Brain microvascular endothelial cell (primary cell): ENCODE data around the gene SLC38A9.

Source experiments
- DNase-seq: peaks from one replicate; pipeline ENCODE4 v3.0.0-alpha.2; 2020
- H3K27ac ChIP-seq: fragments of 250-450 bp; sonication (Bioruptor Pico); 2 replicates; pipeline ENCODE4 v1.5.1; 2020; ENCODE audit warnings: mild to moderate bottlenecking, moderate library complexity
- H3K27me3 ChIP-seq: fragments of 250-450 bp; sonication (Bioruptor Pico); replicated peaks from 2 replicates; pipeline ENCODE4 v1.5.1; 2020; ENCODE audit warnings: mild to moderate bottlenecking
- H3K36me3 ChIP-seq: fragments of 250-450 bp; sonication (Bioruptor Pico); replicated peaks from 2 replicates; pipeline ENCODE4 v1.5.1; 2020; ENCODE audit warnings: mild to moderate bottlenecking
- H3K4me3 ChIP-seq: 2 replicates; pipeline ENCODE4 v1.5.1; 2011; ENCODE audit warnings: low read depth, mild to moderate bottlenecking, control low read depth, low read length, moderate library complexity
- in situ Hi-C: cut with HindIII; loops from 2 replicates; pipeline ENCODE4 v1.10.0; 2017; ENCODE audit warnings: low sequenced_read_pairs, low pct_ligation_motif_present
- TF ChIP-seq, protein P1 (sequence below): IDR thresholded peaks from 2 replicates; pipeline ENCODE4 v1.5.1; 2011; ENCODE audit warnings: low read depth, mild to moderate bottlenecking, moderate library complexity, low read length, control low read depth, inconsistent platforms; ENCODE audit errors: missing control alignments

The SLC38A9 gene

GRCh38 chr5:55582256-55582655, 129.9 kb downstream of the SLC38A9 start:
- no peak overlapping the region for H3K27ac ChIP-seq
- DNase-seq, result no peak
- TF ChIP-seq, protein P1, sequence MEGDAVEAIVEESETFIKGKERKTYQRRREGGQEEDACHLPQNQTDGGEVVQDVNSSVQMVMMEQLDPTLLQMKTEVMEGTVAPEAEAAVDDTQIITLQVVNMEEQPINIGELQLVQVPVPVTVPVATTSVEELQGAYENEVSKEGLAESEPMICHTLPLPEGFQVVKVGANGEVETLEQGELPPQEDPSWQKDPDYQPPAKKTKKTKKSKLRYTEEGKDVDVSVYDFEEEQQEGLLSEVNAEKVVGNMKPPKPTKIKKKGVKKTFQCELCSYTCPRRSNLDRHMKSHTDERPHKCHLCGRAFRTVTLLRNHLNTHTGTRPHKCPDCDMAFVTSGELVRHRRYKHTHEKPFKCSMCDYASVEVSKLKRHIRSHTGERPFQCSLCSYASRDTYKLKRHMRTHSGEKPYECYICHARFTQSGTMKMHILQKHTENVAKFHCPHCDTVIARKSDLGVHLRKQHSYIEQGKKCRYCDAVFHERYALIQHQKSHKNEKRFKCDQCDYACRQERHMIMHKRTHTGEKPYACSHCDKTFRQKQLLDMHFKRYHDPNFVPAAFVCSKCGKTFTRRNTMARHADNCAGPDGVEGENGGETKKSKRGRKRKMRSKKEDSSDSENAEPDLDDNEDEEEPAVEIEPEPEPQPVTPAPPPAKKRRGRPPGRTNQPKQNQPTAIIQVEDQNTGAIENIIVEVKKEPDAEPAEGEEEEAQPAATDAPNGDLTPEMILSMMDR, result no peak
- H3K4me3 ChIP-seq, result no peak overlapping the region
- H3K36me3 ChIP-seq, result no peaks in the 10 kb centered on the region
- no peaks in the 10 kb centered on the region for H3K27me3 ChIP-seq
- in situ Hi-C loops, result no loop called here

DNA sequence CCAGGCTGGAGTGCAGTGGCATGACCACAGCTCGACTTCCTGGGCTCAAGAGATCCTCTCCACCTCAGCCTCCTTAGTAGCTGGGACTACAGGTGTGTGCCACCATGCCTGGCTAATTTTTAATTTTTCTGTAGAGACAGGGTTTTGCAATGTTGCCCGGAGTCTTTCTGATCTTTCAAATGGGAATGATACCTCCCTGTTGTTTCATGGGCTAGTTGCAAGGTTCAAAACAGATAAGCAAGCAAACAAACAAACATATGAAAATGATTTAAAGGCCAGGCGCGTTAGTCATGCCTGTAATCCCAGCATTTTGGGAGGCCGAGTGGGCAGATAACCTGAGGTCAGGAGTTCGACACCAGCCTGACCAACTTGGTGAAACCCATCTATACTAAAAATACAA, 132.1 kb downstream of the SLC38A9 start:
- no peak overlapping the region for H3K27ac ChIP-seq
- in situ Hi-C loops, result no loop called here
- DNase-seq, result no peak
- H3K36me3 ChIP-seq, result no peaks in the 10 kb centered on the region
- no peaks in the 10 kb centered on the region for H3K27me3 ChIP-seq
- no peak overlapping the region for H3K4me3 ChIP-seq
- TF ChIP-seq, protein P1, result no peak

- in situ Hi-C loops, result no loop called here
- Histone ChIP-seq H3K27me3 (no peaks in the 10 kb centered on the region), H3K27ac (no peak overlapping the region), H3K36me3 (no peaks in the 10 kb centered on the region), H3K4me3 (no peak overlapping the region)
- peak; percentile 25 for DNase-seq
- TF ChIP-seq, protein P1, result no peak
Measured at GRCh38 chr5:55578771-55579170, 133.4 kb downstream of the SLC38A9 start.

DNA sequence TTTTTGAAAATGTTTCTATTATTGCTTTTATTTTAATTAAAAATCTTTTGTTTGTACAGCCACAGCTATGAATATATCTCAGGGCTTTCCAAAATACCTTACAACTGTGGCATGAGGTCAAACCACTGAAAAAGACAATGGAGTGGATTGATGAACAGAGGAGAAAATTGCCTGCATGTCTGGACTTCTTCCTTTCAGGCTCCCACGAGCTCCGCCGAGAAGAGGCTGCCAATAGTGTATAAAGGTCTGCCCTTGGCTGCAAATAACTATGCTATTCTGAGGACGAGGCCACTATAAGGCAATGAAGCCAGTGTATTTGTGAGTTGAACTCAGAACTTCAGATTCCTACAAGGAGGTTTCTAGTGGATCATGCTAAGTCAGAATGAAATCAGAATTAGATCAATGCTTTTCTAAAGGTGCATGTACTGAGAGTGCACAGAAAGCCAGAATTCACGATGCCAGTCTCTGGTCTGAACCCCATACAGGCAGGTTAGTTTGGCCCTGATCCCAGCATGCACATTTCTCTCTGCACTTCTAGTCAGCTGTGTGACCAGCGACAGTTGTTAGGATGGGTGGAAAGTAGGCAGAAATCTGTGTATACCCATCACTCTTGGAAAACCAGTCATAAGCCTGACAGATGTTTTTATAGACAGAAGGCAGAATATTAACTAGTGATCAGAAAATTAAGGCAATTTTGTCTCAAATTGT, 134.6 kb downstream of the SLC38A9 start:
- DNase-seq, result no peak

GRCh38 chr5:55576661-55577060, 135.5 kb downstream of the SLC38A9 start:
- no peaks in the 10 kb centered on the region for H3K36me3 ChIP-seq
- H3K27me3 ChIP-seq, result no peaks in the 10 kb centered on the region
- DNase-seq, result no peak
- TF ChIP-seq, protein P1, result no peak
- in situ Hi-C loops, result no loop called here
- no peak overlapping the region for H3K4me3 ChIP-seq
- H3K27ac ChIP-seq, result no peak overlapping the region

More for the DNA sequence above, 134.6 kb downstream of the SLC38A9 start:
- Histone ChIP-seq H3K4me3 (no peak overlapping the region), H3K36me3 (no peaks in the 10 kb centered on the region), H3K27ac (no peak overlapping the region), H3K27me3 (no peaks in the 10 kb centered on the region)
- TF ChIP-seq, protein P1, result no peak
- in situ Hi-C loops, result no loop called here
